ACC112 (cell line): ENCODE measurements around the gene ELK4.

Experiments
- H2AFZ ChIP-seq: fragments of 200-600 bp; sonication (generic); one replicate; pipeline ENCODE4 v1.6.0; 2017; ENCODE audit warnings: antibody characterized with exemption, low read length; ENCODE audit not compliant: unreplicated experiment
- H3K27ac ChIP-seq: fragments of 200-600 bp; sonication (generic); 2 replicates; pipeline ENCODE4 v1.5.1; 2014; ENCODE audit warnings: low read depth, mild to moderate bottlenecking, antibody characterized with exemption, low read length, moderate library complexity
- H3K27me3 ChIP-seq: fragments of 200-600 bp; sonication (generic); 2 replicates; pipeline ENCODE4 v1.6.1; 2014; ENCODE audit warnings: mild to moderate bottlenecking, antibody characterized with exemption, low read length, moderate library complexity, mixed read lengths; ENCODE audit not compliant: insufficient read depth
- H3K36me3 ChIP-seq: fragments of 200-600 bp; sonication (generic); 2 replicates; pipeline ENCODE4 v1.6.1; 2016; ENCODE audit warnings: mild to moderate bottlenecking, antibody characterized with exemption, low read length, moderate library complexity, mixed read lengths; ENCODE audit not compliant: insufficient read depth
- H3K4me1 ChIP-seq: fragments of 200-600 bp; sonication (generic); one replicate; pipeline ENCODE4 v1.6.1; 2016; ENCODE audit warnings: low read length, mixed read lengths; ENCODE audit not compliant: insufficient read depth, unreplicated experiment, control insufficient read depth
- H3K4me3 ChIP-seq: fragments of 200-600 bp; sonication (generic); 2 replicates; pipeline ENCODE4 v1.5.1; 2014; ENCODE audit warnings: mild to moderate bottlenecking, low read depth, low read length
- H3K79me2 ChIP-seq: fragments of 200-600 bp; sonication (generic); one replicate; pipeline ENCODE4 v1.6.0; 2016; ENCODE audit warnings: low read length; ENCODE audit not compliant: control insufficient read depth, unreplicated experiment, insufficient read depth

Gene ELK4

DNA sequence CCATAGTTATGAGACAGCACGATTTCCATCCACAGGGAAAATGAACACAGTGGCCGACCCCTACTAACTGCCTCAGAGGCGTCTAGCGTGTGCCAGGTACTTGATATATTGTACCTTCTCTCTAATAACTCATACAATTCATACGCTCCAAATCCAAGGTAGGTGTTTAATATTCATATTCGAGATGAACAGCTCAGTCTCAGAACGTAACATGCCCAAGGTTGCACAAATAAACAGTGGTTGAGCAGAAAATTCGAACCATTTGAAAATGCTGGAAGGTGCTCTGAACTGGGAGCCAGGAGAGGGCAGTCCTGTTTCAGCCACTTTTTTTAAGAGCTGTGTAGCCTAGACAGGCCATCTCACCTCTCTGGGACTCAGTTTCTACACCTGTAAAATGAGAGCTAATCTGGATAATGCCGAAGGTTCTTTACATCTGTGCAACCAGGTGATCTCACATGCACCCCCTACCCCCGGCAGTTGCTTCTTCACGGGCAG, 40.6 kb upstream of the ELK4 start:
- H3K4me1 ChIP-seq: peaks cover 12% of the 10 kb centered on the region
- H2AFZ ChIP-seq: no peak overlapping the region
- peaks cover 9% of the 10 kb centered on the region for H3K79me2 ChIP-seq
- H3K27me3 ChIP-seq: no peaks in the 10 kb centered on the region
- no peaks in the 10 kb centered on the region for H3K36me3 ChIP-seq
- no peak overlapping the region for H3K27ac ChIP-seq
- H3K4me3 ChIP-seq: no peak overlapping the region

DNA sequence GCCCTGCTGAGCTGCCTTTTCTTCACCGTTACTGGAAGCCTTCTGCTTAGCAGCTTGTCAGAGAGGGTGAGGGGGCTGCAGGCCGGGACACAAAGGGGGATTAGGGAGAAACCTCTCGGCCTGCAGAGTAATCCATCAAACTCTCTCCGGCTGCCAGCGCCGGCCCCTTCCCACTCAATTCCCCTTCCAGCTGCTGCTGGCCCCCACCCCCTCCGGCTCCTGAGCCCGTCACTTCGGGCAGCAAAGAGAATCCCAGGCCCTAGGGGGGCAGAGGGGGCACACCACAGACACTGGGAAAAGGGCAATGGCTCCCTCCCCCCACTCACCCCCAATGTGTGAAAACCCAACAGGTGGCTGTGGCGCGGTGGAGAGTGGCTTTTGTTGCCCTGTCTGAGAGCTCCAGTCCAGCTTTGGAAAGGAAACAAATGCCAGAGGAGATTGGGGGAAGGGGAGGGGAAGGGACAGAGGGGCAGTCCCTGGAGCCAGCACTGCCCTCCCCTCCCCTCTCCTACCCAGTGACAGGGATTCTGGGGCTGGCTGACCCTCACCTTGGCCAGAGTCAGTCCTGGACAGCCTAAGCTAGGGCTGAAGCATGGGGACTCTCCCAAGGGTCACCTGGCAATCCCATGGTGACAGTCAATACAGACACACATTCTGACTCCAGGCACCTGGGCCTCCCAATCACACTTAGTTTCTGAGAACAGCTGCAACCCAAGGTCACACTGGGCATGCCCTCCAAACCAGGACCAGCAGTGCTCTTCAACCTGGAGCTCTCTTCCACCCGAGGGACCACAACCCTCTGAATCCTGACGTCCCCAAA, 39.0 kb upstream of the ELK4 start:
- Histone ChIP-seq H3K79me2 (peaks cover 6% of the 10 kb centered on the region), H3K27me3 (no peaks in the 10 kb centered on the region), H3K4me3 (no peak overlapping the region), H2AFZ (no peak overlapping the region), H3K27ac (no peak overlapping the region), H3K36me3 (no peaks in the 10 kb centered on the region), H3K4me1 (peaks cover 12% of the 10 kb centered on the region)

DNA sequence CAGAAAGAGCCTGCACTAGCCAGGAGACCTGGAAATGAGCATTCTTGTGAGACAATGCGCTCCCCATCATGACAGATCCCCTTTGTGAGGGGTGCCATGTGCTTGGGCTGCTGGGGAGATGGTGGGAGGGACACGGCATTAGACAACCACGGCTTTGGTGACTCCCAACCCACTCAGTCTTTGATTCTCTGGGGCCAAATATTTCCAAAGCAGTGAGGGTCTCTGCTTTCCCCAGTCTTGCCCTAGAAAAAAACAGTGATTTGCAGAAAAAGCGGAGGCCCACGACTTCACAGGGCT, 38.3 kb upstream of the ELK4 start:
- Histone ChIP-seq H3K79me2 (peaks cover 5% of the 10 kb centered on the region), H3K4me3 (no peak overlapping the region), H3K4me1 (peaks cover 15% of the 10 kb centered on the region)

DNA sequence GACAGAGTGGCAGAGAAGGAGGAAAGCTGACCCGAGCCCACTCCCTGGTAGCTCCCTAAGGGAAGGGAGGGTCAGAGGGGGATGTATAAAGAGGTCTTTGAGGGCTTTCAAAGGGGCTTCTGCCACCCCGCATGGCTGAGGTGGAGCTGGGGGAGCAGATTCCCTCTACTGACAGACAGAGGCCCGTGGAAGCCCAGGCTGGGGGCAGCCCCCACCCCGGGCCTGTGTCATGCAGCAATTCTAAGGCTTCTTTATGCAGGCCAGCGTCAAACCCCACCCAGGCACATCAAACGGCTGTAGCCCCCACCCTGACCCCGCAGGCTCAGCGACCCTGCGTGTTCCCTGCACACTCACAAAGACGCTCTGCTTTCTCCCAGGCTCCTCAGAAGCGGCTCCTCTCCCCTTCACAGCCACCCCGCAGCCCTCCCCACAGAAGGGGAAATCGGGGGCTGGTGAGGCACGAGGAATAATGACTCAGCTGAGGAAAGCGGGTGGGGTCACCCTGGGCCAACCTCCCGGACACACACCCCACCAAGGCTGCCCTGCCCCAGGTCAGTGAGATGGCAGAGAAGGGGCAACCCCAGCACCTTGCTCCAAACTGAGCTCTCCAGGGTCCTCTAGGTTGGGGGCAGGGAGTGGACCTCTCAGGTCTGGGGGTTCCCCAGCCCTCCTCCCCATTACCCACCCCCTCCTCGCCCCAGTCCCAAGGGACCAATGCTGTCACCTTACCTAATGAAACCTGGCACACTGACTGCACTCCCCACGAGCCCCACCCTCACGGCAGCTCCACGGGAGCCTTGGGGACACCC, 37.7 kb upstream of the ELK4 start:
- Histone ChIP-seq H3K4me1 (peaks cover 21% of the 10 kb centered on the region), H3K79me2 (peaks cover 5% of the 10 kb centered on the region), H3K27ac (no peak overlapping the region), H3K4me3 (no peak overlapping the region), H2AFZ (no peak overlapping the region), H3K36me3 (no peaks in the 10 kb centered on the region), H3K27me3 (no peaks in the 10 kb centered on the region)

More for the DNA sequence above, 38.3 kb upstream of the ELK4 start:
- Histone ChIP-seq H2AFZ (no peak overlapping the region), H3K27ac (no peak overlapping the region), H3K27me3 (no peaks in the 10 kb centered on the region), H3K36me3 (no peaks in the 10 kb centered on the region)

DNA sequence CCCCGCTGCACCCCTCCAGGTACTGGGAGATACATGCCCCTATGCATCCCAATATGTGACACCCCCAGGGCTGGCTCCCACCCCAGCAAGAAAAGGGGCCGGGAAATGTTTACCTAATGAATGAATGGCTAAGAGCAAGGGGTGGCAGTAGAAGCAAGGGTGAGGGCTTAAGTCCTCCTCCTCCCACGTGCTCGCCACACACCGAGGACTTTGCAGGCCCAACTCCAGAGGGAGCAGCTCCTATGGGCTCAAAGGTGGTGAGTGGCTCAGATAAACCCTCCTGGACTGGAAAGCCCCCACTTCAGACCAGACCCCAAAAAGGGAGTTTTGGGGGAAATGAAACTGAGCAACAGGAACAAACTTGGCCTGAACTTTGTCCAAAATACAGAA, 37.1 kb upstream of the ELK4 start:
- no peak overlapping the region for H3K27ac ChIP-seq
- no peak overlapping the region for H2AFZ ChIP-seq
- no peak overlapping the region for H3K4me3 ChIP-seq
- no peaks in the 10 kb centered on the region for H3K36me3 ChIP-seq
- H3K4me1 ChIP-seq: peaks cover 26% of the 10 kb centered on the region
- no peaks in the 10 kb centered on the region for H3K27me3 ChIP-seq
- peaks cover 5% of the 10 kb centered on the region for H3K79me2 ChIP-seq

DNA sequence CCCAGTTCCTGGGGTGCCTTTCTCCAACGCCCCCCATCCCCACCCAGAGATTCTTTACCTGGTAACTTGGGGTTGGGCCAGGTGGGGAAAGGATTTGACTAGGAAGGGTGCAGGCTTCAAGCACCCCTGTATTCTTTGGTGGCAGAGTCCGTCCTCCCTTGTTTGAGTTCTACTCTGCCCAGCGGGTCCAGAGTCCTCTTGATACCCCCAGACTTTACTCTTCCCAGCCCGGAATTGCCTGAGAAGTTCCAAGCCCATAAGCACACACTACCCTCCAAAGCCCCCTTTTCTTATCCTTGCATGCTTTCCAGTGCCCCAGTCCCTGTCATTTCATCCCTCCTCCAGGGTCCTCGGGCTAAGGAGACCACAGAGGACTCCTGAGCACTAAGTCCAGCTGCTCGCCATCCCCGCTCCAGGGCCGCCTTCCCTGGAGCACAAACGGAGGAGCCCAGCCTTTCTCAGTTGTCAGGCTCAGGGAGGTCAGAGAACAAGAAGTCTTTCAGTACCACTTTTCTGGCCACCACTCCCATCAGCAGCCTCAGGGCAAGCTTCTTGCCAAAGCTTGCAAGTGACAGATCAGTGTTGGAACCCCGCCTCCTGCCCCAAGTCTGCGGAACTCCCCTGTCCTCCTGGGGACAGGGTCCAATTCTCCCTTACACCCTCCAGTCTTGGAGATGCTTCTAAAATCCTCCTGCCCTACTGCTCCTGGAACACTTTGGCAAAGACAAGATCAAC, 36.3 kb upstream of the ELK4 start:
- Histone ChIP-seq H3K79me2 (peaks cover 5% of the 10 kb centered on the region), H3K27ac (no peak overlapping the region), H2AFZ (no peak overlapping the region), H3K4me1 (peaks cover 26% of the 10 kb centered on the region), H3K4me3 (no peak overlapping the region), H3K27me3 (no peaks in the 10 kb centered on the region), H3K36me3 (no peaks in the 10 kb centered on the region)

DNA sequence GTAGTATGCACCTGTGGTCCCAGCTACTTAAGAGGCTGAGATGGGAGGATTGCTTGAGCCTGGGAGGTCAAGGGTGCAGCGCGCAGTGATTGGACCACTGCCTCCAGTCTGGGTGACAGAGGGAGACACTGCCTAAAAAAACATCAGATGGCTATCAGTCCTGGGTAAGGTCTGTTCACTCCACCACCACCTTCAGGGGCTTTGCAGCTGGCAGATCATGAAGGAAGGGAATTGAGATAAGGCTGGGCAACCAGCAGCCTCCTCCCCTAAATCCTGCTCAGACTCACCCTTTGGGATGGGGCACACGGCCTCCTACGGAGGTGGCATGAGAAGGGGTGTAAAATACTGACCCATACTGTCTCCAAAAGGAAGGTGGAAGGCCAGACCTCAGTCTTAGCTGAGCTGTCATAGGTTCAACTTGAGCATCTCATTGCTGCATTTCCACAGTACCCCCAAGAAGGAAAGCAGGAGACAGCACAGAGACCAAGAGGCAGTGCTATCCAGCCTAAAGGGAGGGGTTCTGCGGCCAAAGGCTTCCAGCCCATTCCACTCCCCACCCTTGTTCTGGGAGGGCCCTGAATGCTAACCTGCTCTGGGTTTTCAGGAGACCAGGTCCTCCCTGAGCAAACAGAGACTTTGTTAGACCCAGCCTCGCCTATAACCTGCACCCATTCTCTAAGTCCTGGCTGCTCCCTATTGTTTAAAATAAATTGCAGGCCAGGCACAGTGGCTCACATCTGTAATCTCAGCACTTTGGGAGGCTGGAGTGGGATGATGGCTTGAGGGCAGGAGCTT, 34.8 kb upstream of the ELK4 start:
- Histone ChIP-seq H3K79me2 (peaks cover 5% of the 10 kb centered on the region), H3K27ac (no peak overlapping the region), H3K27me3 (no peaks in the 10 kb centered on the region), H3K4me3 (no peak overlapping the region), H2AFZ (no peak overlapping the region), H3K4me1 (peaks cover 26% of the 10 kb centered on the region), H3K36me3 (no peaks in the 10 kb centered on the region)

DNA sequence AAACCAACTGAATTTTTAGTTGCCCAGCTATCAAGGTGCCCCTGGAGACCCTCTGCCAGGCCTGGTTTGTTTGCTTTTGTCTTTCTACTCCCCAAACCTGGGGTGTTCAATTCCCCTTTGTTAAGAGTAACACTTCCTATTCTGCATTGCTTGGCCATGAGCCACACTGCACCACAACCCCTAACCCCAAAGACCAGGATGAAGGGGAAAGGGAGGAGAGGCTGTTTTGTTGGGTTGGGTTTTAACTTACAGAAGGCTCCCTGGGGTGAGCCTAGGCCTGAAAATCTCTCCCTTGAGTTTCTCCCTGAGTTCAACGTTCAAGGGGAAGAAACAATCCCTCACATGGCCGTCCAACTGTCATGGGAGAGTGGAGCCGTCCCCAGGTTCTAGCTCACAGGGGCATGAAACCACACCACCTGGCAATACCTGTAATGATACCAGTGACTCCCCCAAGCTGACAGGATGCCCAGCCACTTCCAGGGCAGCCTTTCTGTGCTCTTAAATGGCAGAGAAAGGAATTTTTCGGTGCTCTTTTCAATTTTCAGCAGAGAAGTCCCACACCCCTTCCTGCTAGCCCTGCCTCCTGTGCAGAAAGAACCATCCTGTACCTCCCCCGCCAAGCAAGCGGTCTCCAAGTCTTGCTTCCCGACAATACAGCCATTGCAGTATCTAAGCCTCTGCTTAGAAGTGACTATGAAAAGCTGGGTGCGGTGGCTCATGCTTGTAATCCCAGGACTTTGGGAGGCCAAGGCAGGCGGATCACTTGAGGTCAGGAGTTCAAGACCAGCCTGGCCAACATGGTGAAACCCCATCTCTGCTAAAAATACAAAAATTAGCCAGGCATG, 33.6 kb upstream of the ELK4 start:
- Histone ChIP-seq H3K4me1 (peaks cover 26% of the 10 kb centered on the region), H2AFZ (no peak overlapping the region), H3K4me3 (no peak overlapping the region), H3K27me3 (no peaks in the 10 kb centered on the region), H3K27ac (no peak overlapping the region), H3K36me3 (no peaks in the 10 kb centered on the region), H3K79me2 (peaks cover 5% of the 10 kb centered on the region)

DNA sequence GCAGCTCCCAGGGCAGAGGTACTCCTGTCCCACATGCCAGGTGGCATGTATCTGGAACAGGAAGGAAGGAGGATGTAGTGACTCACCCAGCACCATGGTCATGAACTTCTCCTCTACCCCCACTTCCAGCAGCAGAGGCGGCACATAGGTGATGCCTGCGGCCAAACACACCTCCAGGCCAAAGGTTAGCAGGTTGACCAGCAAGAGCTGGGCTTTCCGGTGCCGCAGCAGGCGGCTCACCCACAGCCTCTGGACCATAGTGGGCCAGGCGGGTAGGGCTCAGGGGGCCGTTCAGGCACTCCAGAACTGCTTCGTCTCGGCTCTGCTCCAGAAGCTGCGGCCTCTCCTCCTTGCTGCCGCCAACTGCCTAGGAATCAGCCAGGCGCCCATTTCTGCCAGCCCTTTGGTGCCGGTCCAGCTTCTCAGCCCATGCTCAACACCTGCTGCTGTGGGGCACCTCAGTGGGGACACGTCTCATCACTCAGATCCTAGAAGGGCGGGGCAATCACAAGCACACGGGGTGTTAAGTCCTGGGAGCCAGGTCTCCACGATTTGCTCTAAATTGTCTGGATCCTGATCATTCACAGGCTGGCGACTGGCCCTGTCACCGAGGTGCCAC, 32.7 kb upstream of the ELK4 start:
- H3K27me3 ChIP-seq: no peaks in the 10 kb centered on the region
- peaks cover 20% of the 10 kb centered on the region for H3K4me1 ChIP-seq
- no peak overlapping the region for H3K4me3 ChIP-seq
- H3K27ac ChIP-seq: no peak overlapping the region
- H2AFZ ChIP-seq: no peak overlapping the region
- H3K36me3 ChIP-seq: no peaks in the 10 kb centered on the region
- H3K79me2 ChIP-seq: peaks cover 5% of the 10 kb centered on the region
